HCT116 (cell line): ENCODE results near the gene ZMAT3. TPM values are rescaled to one million over a fixed set of nuclear protein-coding genes. Genes with fewer than 3 reads are reported as not detected.

Experiments used
- ATAC-seq: fragments of 200-7000 bp; cut with Tn5 transposase; 2 replicates; pipeline ENCODE4 v1.9.1; 2020; ENCODE audit warnings: mild to moderate bottlenecking, moderate library complexity
- BruUV-seq: library from RNA; stranded (reverse); fragments of 400-500 nt; replicated peaks from 2 replicates; lab custom pipeline; 2021; lab: Mats Ljungman, UMichigan
- CTCF ChIA-PET: fragments of 300-600 bp; sonication (Branson Sonifier 250); formaldehyde crosslinking; loops from one replicate; lab custom pipeline; 2021; ENCODE audit warnings: antibody characterized with exemption; lab: Charles Lee
- POLR2A ChIA-PET: fragments of 300-600, 350-600 bp; sonication (Branson Sonifier 250); formaldehyde crosslinking; loops from one replicate; lab custom pipeline; 2021; ENCODE audit warnings: antibody characterized with exemption; lab: Charles Lee
- RAD21 ChIA-PET, 2 experiments: fragments of 300-600 bp; sonication (Branson Sonifier 250); formaldehyde crosslinking; loops; one replicate each; lab custom pipeline; 2023; ENCODE audit warnings: low total read pairs in 2 of 2; ENCODE audit not compliant: uncharacterized antibody in 2 of 2, unreplicated experiment in 2 of 2, low non-redundant PET in 1 of 2; lab: Charles Lee
- DNase-seq: peaks from one replicate; pipeline ENCODE4 v3.0.0-alpha.2; 2010; ENCODE audit warnings: low read depth, low spot score
- H2AFZ ChIP-seq: fragments of 200-600 bp; shearing (Covaris generic), sonication (generic); 2 replicates; pipeline ENCODE4 v1.6.1; 2017; ENCODE audit warnings: low read depth, mixed run types, mixed read lengths, antibody characterized with exemption, low read length; ENCODE audit not compliant: poor library complexity, severe bottlenecking
- H3K27ac ChIP-seq: 2 replicates; pipeline ENCODE4 v1.5.1; 2012; ENCODE audit warnings: low read depth, low read length
- H3K27me3 ChIP-seq: fragments of 200-600 bp; sonication (generic); 2 replicates; pipeline ENCODE4 v1.6.1; 2016; ENCODE audit warnings: mixed run types, low read length, mixed read lengths; ENCODE audit not compliant: insufficient read depth
- H3K36me3 ChIP-seq, 2 experiments: fragments of 200-500 bp in 1 of 2; fragments of 200-600 bp in 1 of 2; sonication (Bioruptor generic) in 1 of 2; sonication (generic) in 1 of 2; 2 replicates each; pipeline versions ENCODE4 v1.5.1 to v1.6.1; 2014 to 2016; ENCODE audit warnings: low read length in 2 of 2, inconsistent platforms in 1 of 2, mixed read lengths in 1 of 2, mixed run types in 1 of 2; ENCODE audit not compliant: insufficient read depth in 2 of 2, control insufficient read depth in 1 of 2
- H3K4me1 ChIP-seq, 2 experiments: fragments of 200-600 bp in 1 of 2; sonication (generic) in 1 of 2; 2 replicates each; pipeline versions ENCODE4 v1.5.1 to v1.6.1; 2012 to 2017; ENCODE audit warnings: low read length in 2 of 2, inconsistent platforms in 1 of 2, mild to moderate bottlenecking in 1 of 2, mixed read lengths in 1 of 2, mixed run types in 1 of 2, moderate library complexity in 1 of 2; ENCODE audit not compliant: insufficient read depth in 2 of 2, control insufficient read depth in 1 of 2
- H3K4me2 ChIP-seq: fragments of 200-600 bp; sonication (generic); 2 replicates; pipeline ENCODE4 v1.6.1; 2017; ENCODE audit warnings: mixed run types, low read length, mixed read lengths
- H3K4me3 ChIP-seq, 2 experiments: fragments of 200-600 bp in 1 of 2; sonication (generic) in 1 of 2; replicated peaks in 1 of 2; 2 replicates each; pipeline ENCODE4 v1.5.1; 2011 to 2016; ENCODE audit warnings: low read length in 2 of 2, control low read depth in 1 of 2, low read depth in 1 of 2, mild to moderate bottlenecking in 1 of 2, mixed read lengths in 1 of 2, mixed run types in 1 of 2
- H3K79me2 ChIP-seq: fragments of 200-600 bp; sonication (generic); 2 replicates; pipeline ENCODE4 v1.6.1; 2017; ENCODE audit warnings: mild to moderate bottlenecking, mixed run types, low read length, moderate library complexity, mixed read lengths; ENCODE audit not compliant: insufficient read depth
- H3K9ac ChIP-seq: fragments of 200-600 bp; sonication (generic); 2 replicates; pipeline ENCODE4 v1.6.1; 2016; ENCODE audit warnings: low read length, mixed read lengths
- H3K9me2 ChIP-seq: fragments of 200-600 bp; sonication (generic), shearing (Covaris generic); 2 replicates; pipeline ENCODE4 v1.6.1; 2017; ENCODE audit warnings: mixed run types, mild to moderate bottlenecking, moderate library complexity; ENCODE audit not compliant: insufficient read depth
- H3K9me3 ChIP-seq, 2 experiments: fragments of 200-500 bp in 1 of 2; fragments of 200-600 bp in 1 of 2; sonication (Bioruptor generic) in 1 of 2; sonication (generic) in 1 of 2; 2 replicates each; pipeline ENCODE4 v1.6.1; 2014 to 2017; ENCODE audit warnings: low read length in 2 of 2, mixed read lengths in 2 of 2, inconsistent platforms in 1 of 2, low read depth in 1 of 2, mild to moderate bottlenecking in 1 of 2, mixed run types in 1 of 2, moderate library complexity in 1 of 2; ENCODE audit not compliant: control insufficient read depth in 1 of 2, insufficient read depth in 1 of 2
- H4K20me1 ChIP-seq: fragments of 200-600 bp; sonication (generic), shearing (Covaris generic); 2 replicates; pipeline ENCODE4 v1.6.1; 2017; ENCODE audit warnings: mixed run types, mild to moderate bottlenecking, moderate library complexity; ENCODE audit not compliant: insufficient read depth
- CBX3 ChIP-seq: IDR thresholded peaks from 2 replicates; pipeline ENCODE4 v1.6.1; 2012; ENCODE audit warnings: low read depth
- CEBPB ChIP-seq: IDR thresholded peaks from 2 replicates; pipeline ENCODE4 v1.6.1; 2012; ENCODE audit warnings: low read depth
- EZH2 ChIP-seq: fragments of 200-600 bp; sonication (generic); IDR thresholded peaks from 2 replicates; pipeline ENCODE4 v1.6.1; 2017; ENCODE audit warnings: antibody characterized with exemption, mixed run types
- EZH2phosphoT487 ChIP-seq: fragments of 200-600 bp; IDR thresholded peaks from 2 replicates; pipeline ENCODE4 v1.6.1; 2018; ENCODE audit warnings: antibody characterized with exemption, borderline replicate concordance
- FOSL1 ChIP-seq: IDR thresholded peaks from 2 replicates; pipeline ENCODE4 v1.6.1; 2012; ENCODE audit warnings: low read depth
- RAD21 ChIP-seq: IDR thresholded peaks from 2 replicates; pipeline ENCODE4 v1.6.1; 2012; ENCODE audit warnings: low read depth, mild to moderate bottlenecking
- SIN3A ChIP-seq: IDR thresholded peaks from 2 replicates; pipeline ENCODE4 v1.6.1; 2012; ENCODE audit warnings: low read depth
- SP1 ChIP-seq: IDR thresholded peaks from 2 replicates; pipeline ENCODE4 v1.6.1; 2012; ENCODE audit warnings: low read depth
- YY1 ChIP-seq: IDR thresholded peaks from 2 replicates; pipeline ENCODE4 v1.6.1; 2011; ENCODE audit warnings: low read length, low read depth, moderate library complexity, mild to moderate bottlenecking; ENCODE audit not compliant: insufficient replicate concordance; ENCODE audit errors: extremely low read depth
- intact Hi-C: fragments of 100-400 bp; cut with micrococcal nuclease; formaldehyde crosslinking; loops from 2 replicates; pipeline ENCODE4 v1.10.0; 2022
- total RNA-seq: library from RNA; stranded (reverse); gene quantifications from one replicate; pipeline ENCODE4 v1.2.1, GENCODE V29; 2021; ENCODE audit not compliant: unreplicated experiment
- TF ChIP-seq, protein P1 (sequence below): IDR thresholded peaks from 2 replicates; pipeline ENCODE4 v1.6.1; 2012

ZMAT3 gene
- total RNA-seq, 1 experiment from 2014 or later: 12.1 TPM

DNA sequence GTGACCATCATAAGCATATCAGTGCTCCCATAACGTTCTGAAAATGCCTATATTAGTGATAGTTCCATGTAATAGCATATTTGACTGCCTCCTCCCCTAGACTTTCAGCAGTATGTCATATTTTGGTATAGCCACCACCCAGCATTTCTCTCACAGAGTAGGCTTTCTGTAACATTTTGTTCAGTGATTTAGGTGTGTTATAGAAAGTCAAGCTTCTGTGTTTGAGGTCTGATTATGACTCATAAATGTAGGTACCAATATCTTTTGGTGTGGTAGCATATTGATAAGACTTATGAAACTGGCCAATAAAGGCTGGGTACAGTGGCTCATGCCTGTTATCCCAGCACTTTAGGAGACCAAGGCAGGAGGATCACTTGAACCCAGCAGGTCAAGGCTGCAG is 34.3 kb upstream of the ZMAT3 start:
- Histone ChIP-seq H3K27me3 (no peaks in the 10 kb centered on the region), H3K9me2 (no peaks in the 10 kb centered on the region), H4K20me1 (no peaks in the 10 kb centered on the region), H3K9ac (no peak overlapping the region), H2AFZ (no peak overlapping the region), H3K4me3 (no peak overlapping the region), H3K27ac (no peak overlapping the region), H3K4me1 (no peaks in the 10 kb centered on the region), H3K36me3 (no peaks in the 10 kb centered on the region), H3K79me2 (no peaks in the 10 kb centered on the region), H3K9me3 (no peaks in the 10 kb centered on the region), H3K4me2 (no peak overlapping the region)
- intact Hi-C loops: loop anchor here (1.0 kb wide), 1 partner anchor 210 kb away; no protein-coding TSS in a partner anchor
- no peak for TF ChIP-seq RAD21
- TF ChIP-seq SIN3A: no peak
- no peak for TF ChIP-seq YY1
- TF ChIP-seq SP1: no peak
- no peak for TF ChIP-seq CEBPB
- no peak for TF ChIP-seq CBX3
- no peak for TF ChIP-seq FOSL1
- TF ChIP-seq, protein P1, sequence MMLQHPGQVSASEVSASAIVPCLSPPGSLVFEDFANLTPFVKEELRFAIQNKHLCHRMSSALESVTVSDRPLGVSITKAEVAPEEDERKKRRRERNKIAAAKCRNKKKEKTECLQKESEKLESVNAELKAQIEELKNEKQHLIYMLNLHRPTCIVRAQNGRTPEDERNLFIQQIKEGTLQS: no peak
- POLR2A ChIA-PET: no interaction called here
- CTCF ChIA-PET: interaction anchor here (1.2 to 2.2 kb wide), 3 partner anchors 10 to 216 kb away, joined by 3 to 11 read pairs (median 6); no protein-coding TSS in a partner anchor
- no TSS peak for BruUV-seq
- no peak for ATAC-seq
- RAD21 ChIA-PET: no interaction called here
- no peak for DNase-seq

GRCh38 chr3:179100652-179101051 is 29.0 kb upstream of the ZMAT3 start:
- Histone ChIP-seq H3K9me3 (no peaks in the 10 kb centered on the region), H3K9ac (no peak overlapping the region), H2AFZ (peak overlapping the region; percentile 31), H3K4me2 (no peak overlapping the region), H3K79me2 (no peaks in the 10 kb centered on the region), H3K4me1 (peaks cover 0 to 5% of the 10 kb centered on the region in 2 experiments; a peak in 1 of 4 replicates), H3K27me3 (no peaks in the 10 kb centered on the region), H3K4me3 (no peak overlapping the region), H3K9me2 (no peaks in the 10 kb centered on the region), H3K27ac (no peak overlapping the region), H3K36me3 (no peaks in the 10 kb centered on the region), H4K20me1 (no peaks in the 10 kb centered on the region)
- no peak for DNase-seq
- no TSS peak for BruUV-seq
- RAD21 ChIA-PET: no interaction called here
- ATAC-seq: no peak
- POLR2A ChIA-PET: no interaction called here
- CTCF ChIA-PET: no interaction called here
- no peak for TF ChIP-seq EZH2phosphoT487
- TF ChIP-seq EZH2: no peak
- no peak for TF ChIP-seq RAD21
- no peak for TF ChIP-seq CEBPB
- TF ChIP-seq YY1: no peak
- TF ChIP-seq CBX3: no peak
- no peak for TF ChIP-seq SP1
- intact Hi-C loops: no loop called here
